Measurements from ENCODE around the gene RADX.

Gene RADX

GRCh38 chrX:106696502-106696901 is 84.7 kb downstream of the RADX start:
- DNase-seq: no peak

- no peak for DNase-seq
Observed at GRCh38 chrX:106698693-106699092, 86.9 kb downstream of the RADX start.

GRCh38 chrX:106702636-106703035 is 90.9 kb downstream of the RADX start:
- no peak for DNase-seq

- no peak for DNase-seq
Observed at GRCh38 chrX:106706466-106706865, 94.7 kb downstream of the RADX start.

- no peak for DNase-seq
Observed at GRCh38 chrX:106707771-106708454, 96.1 kb downstream of the RADX start.

GRCh38 chrX:106710771-106711170 is 99.0 kb downstream of the RADX start:
- no peak for DNase-seq

- DNase-seq: no peak
Observed at GRCh38 chrX:106711375-106711774, 99.6 kb downstream of the RADX start.

- no peak for DNase-seq
Observed at GRCh38 chrX:106716004-106716403, 104.2 kb downstream of the RADX start.

- no peak for DNase-seq
Observed at GRCh38 chrX:106716463-106716862, 104.7 kb downstream of the RADX start.

GRCh38 chrX:106718709-106719108 is 106.9 kb downstream of the RADX start:
- no peak for DNase-seq

- DNase-seq: no peak
Observed at GRCh38 chrX:106725931-106726330, 114.2 kb downstream of the RADX start.

GRCh38 chrX:106726485-106727437 is 115.0 kb downstream of the RADX start, which contains the start of gene RNF128:
TSS of gene RNF128 (plus strand) at chrX:106726701. CDS start at chrX:106726914, 213 bp downstream.
- no peak for DNase-seq

GRCh38 chrX:106728337-106728736 is 116.6 kb downstream of the RADX start:
- DNase-seq: no peak
